NCI-H2029 (cell line): ENCODE results near the gene ULK4.
"Not testable (repeated sequence)": the region's sequence is repeated elsewhere in the genome, so short reads cannot be mapped to it uniquely, and the experiment has no call there.

ENCODE experiments used
- DNase-seq: peaks from one replicate; lab custom pipeline; 2025; lab: John Stamatoyannopoulos, UW

Gene ULK4

GRCh38 chr3:41768363-41768762 is 193.5 kb downstream of the ULK4 start:
- no peak for DNase-seq

- DNase-seq = not testable (repeated sequence)
Observed at GRCh38 chr3:41762867-41763266, 199.0 kb downstream of the ULK4 start.

- no peak for DNase-seq
Observed at GRCh38 chr3:41753651-41754050, 208.3 kb downstream of the ULK4 start.

- DNase-seq = no peak
Observed at GRCh38 chr3:41751597-41751996, 210.3 kb downstream of the ULK4 start.

GRCh38 chr3:41749988-41750387 is 211.9 kb downstream of the ULK4 start:
- no peak for DNase-seq

- DNase-seq = no peak
Observed at GRCh38 chr3:41746215-41746614, 215.7 kb downstream of the ULK4 start.

- no peak for DNase-seq
Observed at GRCh38 chr3:41742121-41742520, 219.8 kb downstream of the ULK4 start.

- DNase-seq = no peak
Observed at GRCh38 chr3:41740374-41740886, 221.5 kb downstream of the ULK4 start.

- no peak for DNase-seq
Observed at GRCh38 chr3:41726891-41727290, 235.0 kb downstream of the ULK4 start.

- DNase-seq = no peak
Observed at GRCh38 chr3:41717641-41718040, 244.3 kb downstream of the ULK4 start.

GRCh38 chr3:41716471-41716870 is 245.4 kb downstream of the ULK4 start:
- no peak for DNase-seq

- no peak for DNase-seq
Observed at GRCh38 chr3:41715376-41715775, 246.5 kb downstream of the ULK4 start.

- DNase-seq = no peak
Observed at GRCh38 chr3:41711651-41712050, 250.3 kb downstream of the ULK4 start.

- no peak for DNase-seq
Observed at GRCh38 chr3:41710646-41711388, 251.1 kb downstream of the ULK4 start.

- not testable (repeated sequence) for DNase-seq
Observed at GRCh38 chr3:41709213-41709612, 252.7 kb downstream of the ULK4 start.

- DNase-seq = no peak
Observed at GRCh38 chr3:41708176-41708575, 253.7 kb downstream of the ULK4 start.

GRCh38 chr3:41705893-41706292 is 256.0 kb downstream of the ULK4 start:
- DNase-seq = no peak

GRCh38 chr3:41701191-41701698 is 260.7 kb downstream of the ULK4 start:
- DNase-seq = no peak

GRCh38 chr3:41700155-41700554 is 261.7 kb downstream of the ULK4 start:
- DNase-seq = no peak

- no peak for DNase-seq
Observed at GRCh38 chr3:41698898-41699297, 263.0 kb downstream of the ULK4 start.

- DNase-seq = no peak
Observed at GRCh38 chr3:41697702-41698101, 264.2 kb downstream of the ULK4 start.

GRCh38 chr3:41695806-41696205 is 266.1 kb downstream of the ULK4 start:
- not testable (repeated sequence) for DNase-seq

- DNase-seq = peak; percentile 58
Observed at GRCh38 chr3:41693799-41694198, 268.1 kb downstream of the ULK4 start.
